ENCODE measurements around the gene HOTAIR.

GRCh38 chr12:54000116-54001114, 25.7 kb upstream of the HOTAIR start, which contains the start of gene HOXC9:
- TF ChIP-seq POLR2AphosphoS5 (IDR thresholded peaks at IDR 0.05; ENCODE audit: insufficient read depth, low read depth, low read length) (no peak), CTCF (IDR thresholded peaks at IDR 0.05; ENCODE audit: extremely low read depth in 1 of 2, insufficient read depth in 1 of 2, low read depth in 1 of 2, low read length in 2 of 2) (no peak)
